Measurements from ENCODE around the gene PPIL4.

Gene PPIL4

DNA sequence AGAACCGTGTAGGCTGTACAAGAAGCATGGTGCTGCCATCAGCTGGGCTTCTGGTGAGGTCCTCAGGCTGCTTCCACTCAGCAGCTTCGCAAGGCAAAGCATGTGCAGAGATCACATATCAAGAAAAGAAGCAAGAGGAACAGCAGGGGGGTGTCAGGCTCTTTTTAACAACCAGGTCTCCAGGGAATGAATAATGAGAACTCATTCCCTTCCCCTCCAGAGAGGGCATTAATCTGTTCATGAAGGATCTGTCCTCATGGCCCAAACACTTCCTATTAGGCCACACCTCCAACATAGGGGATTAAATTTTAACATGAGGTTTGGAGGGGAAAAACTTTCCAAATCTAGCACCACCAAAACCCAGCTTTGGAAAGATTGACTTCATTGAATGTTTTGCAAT lies 40.3 kb upstream of the PPIL4 start:
- peaks cover 72% of the 10 kb centered on the region for H3K36me3 ChIP-seq (ENCODE audit: insufficient read depth, low read length)
- no peak overlapping the region for H3K4me3 ChIP-seq (ENCODE audit: low read depth in 1 of 2, low read length in 2 of 2)
- ATAC-seq (ENCODE audit: insufficient read depth, low read depth) (no peak), DNase-seq (no peak)
- H4K20me1 ChIP-seq (ENCODE audit: insufficient read depth, low read length), result no peaks in the 10 kb centered on the region
- no peaks in the 10 kb centered on the region for H3K4me1 ChIP-seq (ENCODE audit: insufficient read depth, low read length)
- no peak overlapping the region for H2AFZ ChIP-seq (ENCODE audit: low read depth, low read length)
- no peaks in the 10 kb centered on the region for H3K27me3 ChIP-seq (ENCODE audit: insufficient read depth, low read length, poor library complexity)
- H3K27ac ChIP-seq (ENCODE audit: low read length), result no peak overlapping the region
- no peak overlapping the region for H3K4me2 ChIP-seq (ENCODE audit: insufficient read depth, low read length)
- H3K9me3 ChIP-seq (ENCODE audit: insufficient read depth, low read length, severe bottlenecking), result no peaks in the 10 kb centered on the region
- TF ChIP-seq, protein P1, sequence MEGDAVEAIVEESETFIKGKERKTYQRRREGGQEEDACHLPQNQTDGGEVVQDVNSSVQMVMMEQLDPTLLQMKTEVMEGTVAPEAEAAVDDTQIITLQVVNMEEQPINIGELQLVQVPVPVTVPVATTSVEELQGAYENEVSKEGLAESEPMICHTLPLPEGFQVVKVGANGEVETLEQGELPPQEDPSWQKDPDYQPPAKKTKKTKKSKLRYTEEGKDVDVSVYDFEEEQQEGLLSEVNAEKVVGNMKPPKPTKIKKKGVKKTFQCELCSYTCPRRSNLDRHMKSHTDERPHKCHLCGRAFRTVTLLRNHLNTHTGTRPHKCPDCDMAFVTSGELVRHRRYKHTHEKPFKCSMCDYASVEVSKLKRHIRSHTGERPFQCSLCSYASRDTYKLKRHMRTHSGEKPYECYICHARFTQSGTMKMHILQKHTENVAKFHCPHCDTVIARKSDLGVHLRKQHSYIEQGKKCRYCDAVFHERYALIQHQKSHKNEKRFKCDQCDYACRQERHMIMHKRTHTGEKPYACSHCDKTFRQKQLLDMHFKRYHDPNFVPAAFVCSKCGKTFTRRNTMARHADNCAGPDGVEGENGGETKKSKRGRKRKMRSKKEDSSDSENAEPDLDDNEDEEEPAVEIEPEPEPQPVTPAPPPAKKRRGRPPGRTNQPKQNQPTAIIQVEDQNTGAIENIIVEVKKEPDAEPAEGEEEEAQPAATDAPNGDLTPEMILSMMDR (IDR thresholded peaks at IDR 0.05; ENCODE audit: borderline replicate concordance, extremely low read depth, low read length, poor library complexity, severe bottlenecking), result no peak
- no peak for TF ChIP-seq EZH2 (IDR thresholded peaks at IDR 0.05; ENCODE audit: borderline replicate concordance, low read depth, low read length, severe bottlenecking)
- H3K9ac ChIP-seq (ENCODE audit: low read depth, low read length), result no peak overlapping the region
- H3K79me2 ChIP-seq (ENCODE audit: insufficient read depth, low read length), result no peaks in the 10 kb centered on the region

DNA sequence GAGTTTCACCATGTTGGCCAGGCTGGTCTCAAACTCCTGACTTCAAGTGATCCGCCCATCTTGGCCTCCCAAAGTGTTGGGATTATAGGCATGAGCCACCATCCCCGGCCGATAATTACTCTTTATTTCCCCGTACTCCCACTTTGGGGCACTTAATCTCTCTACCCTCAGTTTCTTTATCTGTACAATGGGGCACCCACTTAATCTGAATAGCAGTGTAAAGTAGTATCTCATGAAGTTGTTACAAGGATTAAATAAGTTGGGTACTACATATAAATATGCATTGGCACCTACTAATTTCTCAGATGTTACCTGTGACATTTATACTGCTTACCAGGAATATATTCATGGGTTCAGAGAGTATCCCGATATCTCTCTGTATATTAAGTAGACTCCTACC lies 35.5 kb upstream of the PPIL4 start:
- H3K79me2 ChIP-seq (ENCODE audit: insufficient read depth, low read length), result peaks cover 9% of the 10 kb centered on the region
- DNase-seq (no peak), ATAC-seq (ENCODE audit: insufficient read depth, low read depth) (no peak)
- TF ChIP-seq EZH2 (IDR thresholded peaks at IDR 0.05; ENCODE audit: borderline replicate concordance, low read depth, low read length, severe bottlenecking), result no peak
- TF ChIP-seq, protein P1 (IDR thresholded peaks at IDR 0.05; ENCODE audit: borderline replicate concordance, extremely low read depth, low read length, poor library complexity, severe bottlenecking), result no peak
- peaks cover 7% of the 10 kb centered on the region; the same call in 1 of the 2 replicates for H4K20me1 ChIP-seq (ENCODE audit: insufficient read depth, low read length)
- H3K4me3 ChIP-seq (ENCODE audit: low read depth in 1 of 2, low read length in 2 of 2), result no peak overlapping the region
- no peaks in the 10 kb centered on the region for H3K9me3 ChIP-seq (ENCODE audit: insufficient read depth, low read length, severe bottlenecking)
- H3K27ac ChIP-seq (ENCODE audit: low read length), result no peak overlapping the region
- H3K36me3 ChIP-seq (ENCODE audit: insufficient read depth, low read length), result peaks cover 59% of the 10 kb centered on the region
- no peaks in the 10 kb centered on the region for H3K4me1 ChIP-seq (ENCODE audit: insufficient read depth, low read length)
- H3K27me3 ChIP-seq (ENCODE audit: insufficient read depth, low read length, poor library complexity), result no peaks in the 10 kb centered on the region
- H3K4me2 ChIP-seq (ENCODE audit: insufficient read depth, low read length), result no peak overlapping the region
- no peak overlapping the region for H2AFZ ChIP-seq (ENCODE audit: low read depth, low read length)
- no peak overlapping the region for H3K9ac ChIP-seq (ENCODE audit: low read depth, low read length)

DNA sequence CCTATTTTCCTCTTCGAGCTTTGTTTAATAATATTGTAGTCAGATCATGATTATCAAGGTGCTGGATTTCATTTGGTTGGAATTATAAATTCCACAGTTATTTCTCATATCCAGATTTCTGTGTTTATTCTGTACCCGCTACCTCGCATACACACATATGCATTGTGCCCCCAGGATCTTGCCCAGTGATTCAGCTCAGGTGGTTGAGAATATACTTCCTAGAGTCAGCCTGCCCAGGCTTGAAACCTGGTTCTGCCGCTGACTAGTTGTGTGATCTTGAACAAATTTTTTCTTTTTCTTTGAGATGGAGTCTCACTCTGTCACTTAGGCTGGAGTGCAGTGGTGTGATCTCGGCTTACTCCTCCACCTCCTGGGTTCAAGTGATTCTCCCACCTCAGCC lies 35.0 kb upstream of the PPIL4 start:
- Histone ChIP-seq H3K9ac (ENCODE audit: low read depth, low read length) (no peak overlapping the region), H3K4me3 (ENCODE audit: low read depth in 1 of 2, low read length in 2 of 2) (no peak overlapping the region), H3K9me3 (ENCODE audit: insufficient read depth, low read length, severe bottlenecking) (no peaks in the 10 kb centered on the region), H3K79me2 (ENCODE audit: insufficient read depth, low read length) (peaks cover 14% of the 10 kb centered on the region), H3K27ac (ENCODE audit: low read length) (no peak overlapping the region), H2AFZ (ENCODE audit: low read depth, low read length) (no peak overlapping the region), H3K4me2 (ENCODE audit: insufficient read depth, low read length) (no peak overlapping the region), H3K4me1 (ENCODE audit: insufficient read depth, low read length) (no peaks in the 10 kb centered on the region), H3K36me3 (ENCODE audit: insufficient read depth, low read length) (peaks cover 58% of the 10 kb centered on the region), H3K27me3 (ENCODE audit: insufficient read depth, low read length, poor library complexity) (no peaks in the 10 kb centered on the region), H4K20me1 (ENCODE audit: insufficient read depth, low read length) (peaks cover 7% of the 10 kb centered on the region; the same call in 1 of the 2 replicates)
- DNase-seq (no peak), ATAC-seq (ENCODE audit: insufficient read depth, low read depth) (no peak)
- TF ChIP-seq, protein P1 (IDR thresholded peaks at IDR 0.05; ENCODE audit: borderline replicate concordance, extremely low read depth, low read length, poor library complexity, severe bottlenecking), result no peak
- no peak for TF ChIP-seq EZH2 (IDR thresholded peaks at IDR 0.05; ENCODE audit: borderline replicate concordance, low read depth, low read length, severe bottlenecking)

All from DND-41 (cell line).